Stimulated activated CD4-positive, alpha-beta T cell treated with anti-CD3 and anti-CD28 coated beads, Interleukin-2, amount 100 ng/mL, for 4 hours (primary cell): Measurements from ENCODE around the gene LRRC43.
A peak's percentile ranks its signal among the peaks of the same experiment; 100 is the strongest.
"Not testable (repeated sequence)": the region's sequence is repeated elsewhere in the genome, so short reads cannot be mapped to it uniquely, and the experiment has no call there.

Source experiments
- DNase-seq: peaks from one replicate; pipeline ENCODE4 v3.0.0-alpha.2; 2020; ENCODE audit warnings: low read depth

Gene LRRC43

DNA sequence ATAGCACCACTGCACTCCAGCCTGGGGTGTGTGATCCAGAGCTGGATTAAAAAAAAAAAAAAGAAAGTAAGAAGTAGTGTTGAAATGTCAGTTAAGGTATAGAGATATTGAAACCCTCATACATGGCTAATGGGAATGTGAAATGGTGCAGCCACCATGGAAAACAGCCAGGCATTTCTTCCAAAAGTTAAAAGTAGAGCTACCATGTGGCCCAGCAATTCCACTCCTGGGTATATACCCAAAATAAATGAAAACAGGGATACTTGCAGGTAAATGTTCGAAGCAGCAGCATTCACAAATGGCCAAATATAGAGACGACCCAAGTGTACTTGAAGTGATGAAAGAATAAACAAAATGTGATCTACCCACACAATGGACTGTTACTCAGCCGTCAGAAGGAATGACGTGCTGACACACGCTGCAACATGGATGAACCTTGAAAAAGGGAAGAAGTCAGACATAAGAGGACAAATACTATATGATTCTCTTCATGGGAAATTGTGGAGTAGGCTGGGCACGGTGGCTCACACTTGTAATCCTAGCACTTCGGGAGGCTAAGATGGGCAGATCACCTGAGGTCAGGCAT, 24.1 kb upstream of the LRRC43 start:
- DNase-seq = no peak

DNA sequence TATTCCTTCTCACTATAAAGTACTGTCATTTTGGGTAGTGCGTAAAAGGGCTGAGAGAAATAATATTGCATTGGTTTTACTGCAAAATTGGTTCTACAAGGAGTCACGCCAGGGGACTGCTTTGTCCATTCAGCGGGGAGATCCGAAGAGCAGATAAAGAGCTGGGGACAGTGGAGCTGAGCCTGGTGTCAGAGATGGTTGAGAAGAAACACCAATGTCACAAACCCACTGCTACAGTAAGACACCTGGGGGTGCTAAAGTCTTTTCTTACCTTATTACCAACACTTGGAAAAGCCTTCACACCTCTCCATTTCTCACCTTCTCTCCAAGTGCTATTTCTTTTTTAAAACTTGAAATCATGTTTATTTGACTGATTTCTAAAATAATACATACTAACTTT, 23.0 kb upstream of the LRRC43 start:
- DNase-seq = no peak

DNA sequence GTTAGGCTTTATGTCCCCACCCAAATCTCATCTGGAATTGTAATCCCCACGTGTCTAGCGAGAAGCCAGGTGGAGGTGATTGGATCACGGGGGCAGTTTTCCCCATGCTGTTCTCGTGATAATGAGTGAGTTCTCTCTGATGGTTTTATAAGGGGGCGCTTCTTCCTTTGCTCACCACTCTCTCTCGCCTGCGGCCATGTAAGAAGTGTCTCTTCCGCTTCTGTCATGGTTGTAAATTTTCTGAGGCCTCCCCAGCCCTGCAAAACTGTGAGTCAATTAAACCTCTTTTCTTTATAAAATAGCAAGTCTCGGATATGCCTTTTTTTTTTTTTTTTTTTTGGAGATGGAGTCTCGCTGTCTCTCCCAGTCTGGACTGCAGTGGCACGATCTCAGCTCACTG, 22.2 kb upstream of the LRRC43 start:
- DNase-seq = no peak

DNA sequence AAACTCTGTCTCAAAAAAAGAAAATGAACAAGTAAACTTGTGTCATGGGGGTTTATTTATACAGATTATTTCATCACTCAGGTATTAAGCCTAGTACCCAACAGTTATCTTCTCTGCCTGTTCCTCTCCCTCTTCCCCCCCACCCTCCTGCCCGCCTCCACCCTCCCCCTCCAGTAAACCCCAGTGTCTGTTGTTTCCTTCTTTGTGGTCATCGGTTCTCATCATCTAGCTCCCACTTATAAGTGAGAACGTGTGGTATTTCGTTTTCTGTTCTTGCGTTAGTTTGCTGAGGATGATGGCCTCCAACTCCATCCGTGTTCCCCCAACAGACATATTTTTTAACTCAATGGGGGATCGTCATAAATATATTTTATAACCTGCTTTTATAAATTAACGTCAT, 21.2 kb upstream of the LRRC43 start:
- DNase-seq = no peak

DNA sequence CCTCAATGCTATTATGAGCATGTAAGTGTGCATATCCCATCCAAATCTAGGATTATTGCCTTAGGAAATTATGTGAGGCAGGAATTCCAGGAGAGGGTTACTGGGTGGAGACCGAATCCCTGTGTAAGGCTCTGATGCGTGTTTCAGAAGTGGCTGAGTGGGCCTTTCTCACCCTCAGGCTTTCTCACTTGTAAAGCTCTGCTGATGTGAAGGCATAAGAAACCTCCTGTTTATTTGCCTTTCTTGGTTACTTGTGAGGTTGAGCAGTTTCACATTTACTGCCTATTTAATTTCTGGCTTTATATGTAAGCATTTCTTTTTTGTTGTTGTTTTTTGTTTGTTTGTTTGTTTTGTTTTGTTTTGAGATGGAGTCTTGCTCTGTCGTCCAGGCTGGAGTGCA, 19.9 kb upstream of the LRRC43 start:
- no peak for DNase-seq

DNA sequence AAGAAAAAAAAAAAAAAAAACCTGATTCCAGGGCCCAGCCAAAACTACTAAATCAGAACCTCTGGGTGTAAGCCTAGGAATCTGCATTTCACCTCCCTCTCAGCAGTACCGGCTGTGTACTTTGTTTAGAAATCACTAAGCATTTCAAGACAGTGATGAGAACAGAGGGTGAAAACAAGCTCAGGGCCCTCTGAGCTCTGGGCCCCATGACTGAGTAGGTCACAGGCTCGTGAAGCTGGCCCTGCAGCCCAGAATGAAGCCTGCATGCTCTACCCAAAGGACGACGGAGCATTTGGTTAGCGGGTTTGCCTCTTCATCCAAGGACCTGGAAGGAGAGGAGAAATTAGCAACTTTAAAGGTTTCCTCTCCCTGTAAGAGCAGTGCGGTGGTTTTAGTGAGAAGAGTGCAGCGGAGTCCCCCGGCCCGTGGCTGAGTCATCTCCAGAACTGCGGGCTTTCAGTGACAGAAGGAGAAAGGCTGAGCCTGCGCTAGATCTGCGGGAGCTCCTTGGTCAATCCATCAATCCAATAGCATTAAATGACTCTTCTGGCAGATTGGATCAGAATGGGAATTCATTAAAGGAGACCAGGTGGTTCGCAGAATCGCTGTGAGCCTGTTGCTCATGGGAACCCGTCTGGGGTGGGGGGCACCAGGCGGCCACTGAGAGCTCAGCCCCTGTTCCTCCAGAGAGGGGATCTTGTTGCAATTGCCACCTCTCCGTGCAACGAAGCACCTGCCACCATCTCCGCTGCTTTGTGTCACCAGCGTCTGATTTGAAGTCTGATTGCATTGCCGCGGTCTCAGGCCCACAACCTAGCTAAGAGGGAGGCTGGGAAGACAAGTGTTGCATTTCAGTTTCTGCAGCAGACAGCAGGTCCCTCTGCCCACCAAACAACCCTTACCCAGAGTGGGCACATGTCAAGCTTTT, 16.2 kb upstream of the LRRC43 start:
- no peak for DNase-seq

DNA sequence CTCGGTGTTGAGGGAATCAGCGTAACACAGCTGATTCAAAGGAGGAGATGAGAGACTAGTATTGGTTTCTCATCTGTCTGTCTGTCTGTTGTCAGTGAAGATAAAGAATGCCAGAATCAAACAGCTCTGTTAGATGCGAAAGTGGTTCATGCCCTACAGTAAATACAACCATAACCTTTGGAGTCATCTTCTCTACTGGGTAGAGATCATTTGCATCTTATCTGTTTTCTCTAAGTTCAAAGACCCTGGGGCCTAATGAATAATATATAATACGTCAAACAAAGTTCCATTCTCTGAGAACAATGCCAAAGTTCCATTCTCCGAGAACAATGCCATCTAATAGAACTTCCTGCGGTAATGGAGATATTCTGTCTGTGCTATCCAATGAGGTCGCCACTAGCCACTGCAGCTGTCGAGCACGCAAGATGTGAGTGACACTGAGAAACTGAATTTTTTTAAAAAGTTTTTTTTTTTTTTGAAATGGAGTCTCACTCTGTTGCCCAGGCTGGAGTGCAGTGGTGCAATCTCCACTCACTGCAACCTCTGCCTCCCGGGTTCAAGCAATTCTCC, 15.5 kb upstream of the LRRC43 start:
- DNase-seq = no peak

DNA sequence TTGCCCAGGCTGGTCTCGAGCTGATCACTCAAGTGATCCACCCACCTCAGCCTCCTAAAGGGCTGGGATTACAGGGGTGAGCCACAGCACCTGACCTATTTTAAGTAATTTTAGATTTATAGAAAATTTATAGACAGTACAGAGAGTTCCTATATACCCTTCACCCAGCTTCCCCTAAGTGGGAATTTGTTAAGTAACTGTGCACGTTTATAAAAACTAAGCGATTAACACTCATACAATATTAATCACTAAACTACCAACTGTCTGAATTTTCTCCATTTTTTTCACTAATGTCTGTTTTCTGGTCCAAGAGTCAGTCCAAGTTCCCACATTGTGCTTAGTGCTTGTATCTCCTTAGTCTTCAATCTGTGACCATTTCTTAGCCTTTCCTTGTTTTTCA, 14.4 kb upstream of the LRRC43 start:
- DNase-seq = no peak

DNA sequence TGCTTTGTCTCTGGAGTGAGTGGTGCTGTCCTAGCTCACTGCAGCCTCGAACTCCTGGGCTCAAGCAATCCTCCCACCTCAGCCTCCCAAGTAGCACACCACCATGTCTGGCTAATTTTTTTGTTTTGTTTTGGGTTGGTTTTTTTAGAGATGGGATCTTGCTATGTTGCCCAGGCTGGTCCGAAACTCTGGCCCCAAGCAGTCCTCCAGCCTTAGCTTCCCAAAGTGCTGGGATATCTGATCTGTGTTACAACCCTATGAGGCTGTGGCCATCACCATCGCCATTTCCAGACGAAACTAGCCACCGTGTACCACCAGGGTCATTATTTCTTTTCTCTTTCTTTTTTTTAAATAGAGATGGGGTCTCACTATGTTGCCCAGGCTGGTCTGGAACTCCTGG, 11.5 kb upstream of the LRRC43 start:
- no peak for DNase-seq

DNA sequence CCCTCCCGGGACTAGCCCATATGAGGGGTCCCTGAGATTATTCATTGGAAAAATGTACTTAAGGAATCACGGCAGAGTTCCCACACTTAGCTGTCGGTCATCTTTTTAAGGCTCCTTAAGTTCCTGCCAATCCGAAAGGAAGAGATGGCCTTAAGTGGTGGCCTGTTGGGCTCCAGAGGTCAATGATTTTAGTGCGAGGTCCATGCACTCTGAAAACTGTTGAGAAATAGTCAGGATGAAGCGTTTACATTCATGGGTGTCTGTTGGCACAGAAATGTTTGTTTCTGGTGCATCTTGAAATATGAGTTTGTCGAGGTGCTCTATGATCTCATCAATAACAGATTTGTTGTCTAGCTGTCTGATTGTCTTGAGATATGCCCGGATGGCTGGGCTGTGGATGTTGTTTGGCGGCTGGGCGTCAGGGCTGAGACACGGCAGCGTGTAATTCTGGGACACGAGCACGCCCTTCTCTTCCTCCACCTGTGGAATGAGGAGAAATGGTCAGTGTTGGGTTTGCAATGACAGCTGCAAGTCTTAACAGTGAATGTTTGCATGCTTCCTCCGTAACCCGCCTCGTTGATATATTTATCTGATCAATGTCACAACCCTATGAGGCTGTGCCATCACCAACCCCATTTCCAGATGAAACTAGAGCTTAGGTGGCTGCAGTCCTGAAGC, 10.5 kb upstream of the LRRC43 start:
- DNase-seq = no peak

DNA sequence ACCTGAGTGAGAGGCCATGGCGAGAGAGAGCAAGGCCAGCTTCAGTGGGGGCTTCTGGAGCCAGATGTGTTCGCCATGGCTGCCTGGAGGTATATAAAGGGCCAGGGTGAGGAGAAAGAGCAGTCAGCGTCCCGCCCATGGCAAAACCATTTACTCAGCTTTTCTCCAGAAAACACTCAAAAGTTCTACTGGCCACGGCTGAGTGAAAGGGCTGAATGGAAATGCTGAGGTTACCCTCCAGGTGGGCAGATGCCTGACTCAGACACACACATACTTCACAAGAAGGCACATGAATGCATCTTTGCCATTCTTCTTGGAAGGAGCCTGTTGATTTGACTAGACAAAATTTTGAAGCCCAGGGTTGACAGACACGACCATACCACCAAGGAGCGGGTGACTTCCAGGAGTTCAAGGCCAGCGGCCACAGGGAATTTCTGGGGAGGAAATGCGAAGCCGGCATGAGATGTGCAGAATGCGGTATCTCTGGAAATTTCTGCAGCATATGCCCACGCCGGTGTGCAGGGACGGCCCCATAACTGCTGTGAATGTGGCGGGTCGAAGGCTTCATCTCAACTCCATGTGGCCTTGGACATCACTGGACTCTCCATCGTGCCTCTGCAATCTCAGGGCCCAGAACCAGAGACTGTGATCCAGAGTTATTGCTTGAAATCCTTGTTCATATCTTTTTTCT, 8.6 kb upstream of the LRRC43 start, which contains the start of gene IL31:
TSS of gene IL31 (minus strand) at position 67 of the 691 bp plus-strand sequence. CDS start at position 18, 49 bp downstream.
- DNase-seq = peak; percentile 9

DNA sequence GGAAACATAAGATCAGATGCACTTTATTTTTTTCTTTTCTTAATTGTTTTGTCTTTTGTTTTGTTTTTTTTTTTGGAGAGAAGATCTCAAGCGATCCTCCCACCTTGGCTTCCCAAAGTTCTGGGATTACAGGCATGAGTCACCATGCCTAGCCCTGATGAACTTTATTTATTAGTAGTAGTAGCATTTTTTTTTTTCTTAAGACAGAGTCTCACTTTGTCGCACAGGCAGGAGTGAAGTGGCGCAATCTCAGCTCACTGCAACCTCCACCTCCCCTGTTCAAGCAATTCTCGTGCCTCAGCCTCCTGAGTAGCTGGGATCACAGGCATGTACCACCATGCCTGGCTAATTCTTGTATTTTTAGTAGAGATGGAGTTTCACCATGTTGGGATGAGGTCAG, 6.5 kb upstream of the LRRC43 start:
- not testable (repeated sequence) for DNase-seq

DNA sequence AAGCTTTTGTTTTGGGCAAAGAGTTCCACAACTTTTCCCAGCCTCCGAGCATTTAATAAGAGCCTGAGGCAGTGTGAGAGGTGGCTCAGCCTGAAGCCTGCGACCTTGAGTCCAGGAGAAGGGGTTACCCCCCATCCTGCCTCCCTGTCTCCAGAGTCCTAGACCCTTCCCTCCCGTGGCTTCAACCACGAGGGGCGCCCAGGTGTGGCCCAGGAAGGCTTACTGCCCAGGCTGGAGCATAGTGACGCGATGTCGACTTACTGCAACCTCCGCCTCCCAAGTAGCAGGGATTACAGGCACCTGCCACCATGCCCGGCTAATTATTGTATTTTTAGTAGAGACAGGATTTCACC, 641 bp downstream of the LRRC43 start:
- DNase-seq = no peak

DNA sequence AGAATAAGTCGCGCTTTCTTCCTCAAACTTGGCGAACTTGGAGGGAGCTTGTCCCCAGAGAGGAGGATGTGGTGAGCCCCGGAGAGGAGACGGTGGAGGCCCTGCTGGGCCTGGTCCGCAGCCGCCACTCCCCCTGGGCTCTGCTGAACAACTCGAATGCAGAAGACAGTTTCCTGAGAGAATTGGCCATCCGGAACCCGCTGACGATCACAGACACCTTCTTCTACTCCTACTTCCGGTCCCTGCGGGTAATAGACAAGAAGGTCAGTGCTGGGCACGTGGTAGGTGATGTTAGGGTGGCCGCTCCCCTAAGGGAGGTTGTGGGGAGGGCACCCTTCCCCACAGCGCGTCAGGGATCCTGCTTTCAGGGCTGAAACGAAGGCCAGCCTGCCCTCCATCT, 1.6 kb downstream of the LRRC43 start:
- DNase-seq = no peak

DNA sequence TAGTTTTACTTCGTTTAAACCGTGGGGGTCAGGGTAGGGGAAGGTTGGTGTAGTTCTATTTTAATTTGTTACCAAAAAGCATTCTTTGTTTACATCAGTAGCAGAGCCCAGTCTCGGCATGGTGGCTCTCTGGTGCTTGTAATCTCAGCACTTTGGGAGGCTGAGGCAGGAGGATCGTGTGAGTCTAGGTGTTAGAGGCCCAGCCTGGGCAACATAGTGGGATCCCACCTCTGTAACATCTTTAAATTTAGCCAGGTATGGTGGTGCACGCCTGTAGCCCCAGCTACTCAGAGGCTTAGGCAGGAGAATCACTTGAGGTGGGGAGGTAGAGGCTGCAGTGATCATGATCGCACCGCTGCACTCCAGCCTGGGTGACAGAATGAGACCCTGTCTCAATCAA, 2.2 kb downstream of the LRRC43 start:
- DNase-seq = no peak

DNA sequence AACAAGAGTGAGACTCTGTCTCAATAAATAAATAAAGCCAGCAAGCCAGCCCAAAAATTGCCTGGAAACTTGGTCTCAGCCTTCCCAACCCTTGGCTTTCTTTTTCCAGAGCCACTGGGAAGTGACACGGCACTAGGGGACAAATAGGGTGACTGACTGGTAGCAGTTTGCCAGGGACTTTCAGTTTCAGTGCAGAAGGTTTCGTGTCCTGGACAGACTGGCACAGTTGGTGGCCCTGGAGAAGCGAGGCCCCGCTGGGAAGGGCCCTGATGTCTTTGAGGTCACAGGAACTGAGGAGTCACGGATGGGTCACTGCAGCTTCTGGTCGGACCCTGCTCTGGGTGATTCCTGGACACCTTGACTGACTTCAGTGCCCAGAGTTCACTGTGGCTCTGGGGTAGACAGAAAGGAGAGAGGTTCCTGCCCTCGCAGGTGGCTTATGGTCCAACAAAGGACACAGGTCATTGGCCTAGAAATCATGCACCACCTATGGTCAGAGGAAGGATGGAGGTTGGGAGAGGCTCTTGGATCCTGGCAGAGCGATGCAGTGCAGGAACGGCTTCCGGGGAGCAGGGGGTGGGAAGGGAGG, 2.7 kb downstream of the LRRC43 start:
- DNase-seq = no peak

DNA sequence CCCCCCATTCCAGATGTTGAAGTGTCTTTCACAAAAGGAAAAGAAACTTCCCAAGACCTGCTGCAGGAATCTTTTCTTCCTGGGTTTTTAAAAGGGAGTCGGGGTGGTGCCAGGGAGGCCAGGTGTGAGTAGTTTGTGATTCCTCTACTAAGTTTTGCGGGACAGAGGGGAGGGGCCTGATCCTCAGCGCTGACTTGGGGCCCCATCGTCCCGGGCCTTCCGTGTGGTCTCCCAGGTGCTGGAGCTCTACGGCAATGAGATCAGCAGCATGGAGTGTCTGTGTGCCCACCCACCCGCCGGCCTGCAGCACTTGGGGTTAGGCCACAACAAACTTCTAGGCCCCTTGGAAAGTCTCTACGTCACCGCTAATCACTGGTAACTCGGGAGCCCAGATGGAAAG, 4.5 kb downstream of the LRRC43 start:
- no peak for DNase-seq

DNA sequence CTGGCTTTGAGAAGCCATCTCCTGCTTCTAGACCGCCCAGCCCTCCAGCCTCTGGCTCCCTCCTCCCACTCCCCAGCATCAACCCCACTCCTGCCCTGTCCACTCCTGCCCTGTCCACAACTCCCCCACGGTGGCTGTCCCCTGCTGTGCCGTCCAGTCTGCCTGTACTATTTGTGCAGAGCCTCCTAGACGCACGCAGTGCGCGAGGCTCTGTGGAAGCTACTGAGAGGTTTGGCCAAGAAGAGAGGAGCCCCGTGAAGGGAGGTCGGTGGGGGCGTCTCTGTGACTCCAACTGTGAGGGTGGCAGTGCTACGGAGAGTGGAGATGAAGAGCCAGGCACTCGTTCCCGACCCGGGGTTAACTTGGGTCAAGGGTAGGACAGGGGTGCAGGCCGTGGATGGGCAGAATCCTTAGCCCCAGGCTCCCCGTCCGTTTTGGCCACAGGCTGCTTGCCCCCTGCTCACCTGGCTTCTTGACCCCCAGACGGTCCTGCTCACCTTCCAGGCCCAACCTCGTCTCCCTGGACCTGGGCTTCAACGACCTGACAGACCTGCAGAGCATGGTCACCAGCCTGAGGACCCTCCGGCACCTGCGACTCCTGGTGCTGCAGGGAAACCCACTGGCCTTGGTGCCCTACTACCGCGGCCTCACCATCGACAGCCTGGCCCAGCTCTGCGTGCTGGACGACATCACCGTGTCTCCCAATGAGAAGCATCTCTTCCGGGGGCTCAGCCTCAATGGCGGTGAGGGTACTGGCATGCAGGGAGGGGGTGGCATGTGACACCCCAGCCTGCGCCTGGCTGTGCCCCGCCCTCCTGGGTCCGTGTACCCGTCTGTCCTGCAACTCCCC, 6.9 kb downstream of the LRRC43 start:
- DNase-seq = no peak

DNA sequence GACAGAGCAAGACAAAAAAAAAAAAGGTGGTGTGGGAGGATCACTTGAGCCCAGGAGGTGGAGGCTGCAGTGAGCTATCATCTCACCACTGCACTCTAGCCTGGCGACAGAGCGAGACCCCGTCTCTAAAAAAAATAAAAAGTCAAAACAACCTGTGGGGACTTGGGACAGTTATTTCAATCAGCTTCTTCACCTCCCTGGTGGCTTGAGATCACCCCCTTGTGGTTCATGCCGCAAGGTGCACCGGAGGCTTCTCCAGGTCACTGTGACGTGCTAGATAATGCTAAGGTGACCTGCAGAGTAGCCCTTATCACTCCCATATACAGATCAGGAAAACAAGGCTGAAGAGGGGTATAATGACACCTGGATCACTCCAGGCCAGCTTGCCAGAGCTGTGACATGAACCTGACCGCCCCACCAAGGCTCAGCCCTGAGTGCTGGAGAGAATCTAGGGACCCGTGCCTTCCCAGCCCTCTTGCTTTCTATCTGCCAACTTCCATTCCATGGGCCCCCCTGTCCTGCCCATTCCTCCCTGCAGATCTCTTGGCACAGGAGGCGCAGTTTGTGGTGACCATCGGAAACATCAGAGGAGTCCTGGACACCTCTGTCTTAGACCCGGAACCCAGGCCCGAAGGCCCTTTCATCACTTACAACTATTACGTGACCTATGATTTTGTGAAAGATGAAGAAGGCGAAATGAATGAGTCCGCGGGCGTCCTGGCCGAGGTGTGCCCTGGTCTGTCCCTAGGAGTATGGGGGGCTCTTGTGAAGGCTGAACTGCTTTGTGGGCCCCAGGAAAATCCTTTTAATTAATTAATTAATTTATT, 8.1 kb downstream of the LRRC43 start:
- DNase-seq = peak; percentile 38

DNA sequence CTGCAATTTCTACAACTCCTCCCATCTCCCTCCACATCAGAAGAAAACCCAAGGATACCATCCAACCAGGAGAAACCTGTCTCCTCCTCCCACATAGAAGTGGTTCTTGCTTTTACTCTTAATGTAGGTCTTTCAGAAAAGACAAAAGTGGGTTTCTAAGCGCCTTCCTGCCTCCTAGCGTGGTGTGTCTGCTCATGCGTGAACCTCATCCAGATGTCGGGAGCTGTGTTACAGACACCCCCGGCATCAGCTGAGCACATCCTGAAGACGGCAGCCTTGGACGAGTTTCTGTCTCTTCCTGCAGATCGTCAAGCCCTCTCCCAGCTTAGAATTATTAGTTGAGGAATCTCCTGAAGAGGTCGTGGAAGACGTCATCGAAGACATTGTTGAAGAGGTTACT, 9.5 kb downstream of the LRRC43 start:
- no peak for DNase-seq
